H1 (cell line): ENCODE results near the gene BMP4. TPM values are rescaled to one million over a fixed set of nuclear protein-coding genes. Genes with fewer than 3 reads are reported as not detected.

Experiments used
- CTCF ChIA-PET: fragments of 300-600 bp; sonication (Branson Sonifier 250); formaldehyde crosslinking; loops from one replicate; lab custom pipeline; 2021; ENCODE audit not compliant: partially characterized antibody; lab: Charles Lee
- POLR2A ChIA-PET: fragments of 300-600 bp; sonication (Branson Sonifier 250); formaldehyde crosslinking; loops from one replicate; lab custom pipeline; 2021; ENCODE audit warnings: inconsistent platforms; ENCODE audit not compliant: partially characterized antibody; lab: Charles Lee
- DNase-seq, 2 experiments: peaks; one replicate each; pipeline versions ENCODE4 v3.0.0 to v3.0.0-alpha.2; 2010 to 2022; ENCODE audit warnings: low spot score in 2 of 2, low read depth in 1 of 2, mixed read lengths in 1 of 2
- FAIRE-seq: peaks from 2 replicates; lab custom pipeline; 2011; peaks lifted over from hg19 to GRCh38; lab: Jason Lieb, UNC
- H2AFZ ChIP-seq: 2 replicates; pipeline ENCODE4 v1.8.1; 2012; ENCODE audit warnings: low read length, inconsistent platforms
- H2AK5ac ChIP-seq: 2 replicates; pipeline ENCODE4 v1.6.1; 2013; ENCODE audit warnings: low read depth, low read length
- H2BK120ac ChIP-seq: replicated peaks from 2 replicates; pipeline ENCODE3; 2013; ENCODE audit warnings: low read depth, low read length, inconsistent platforms
- H2BK12ac ChIP-seq: 2 replicates; pipeline ENCODE4 v1.6.1; 2013; ENCODE audit warnings: low read depth, low read length
- H2BK15ac ChIP-seq: 2 replicates; pipeline ENCODE4 v1.6.1; 2013; ENCODE audit warnings: low read length
- H2BK20ac ChIP-seq: 2 replicates; pipeline ENCODE4 v1.6.1; 2013; ENCODE audit warnings: low read length
- H2BK5ac ChIP-seq: 2 replicates; pipeline ENCODE4 v1.6.1; 2013; ENCODE audit warnings: low read depth, low read length
- H3K14ac ChIP-seq: 2 replicates; pipeline ENCODE4 v1.6.1; 2013; ENCODE audit warnings: inconsistent platforms; ENCODE audit not compliant: insufficient read length
- H3K18ac ChIP-seq: 2 replicates; pipeline ENCODE4 v1.6.1; 2013; ENCODE audit warnings: low read length; ENCODE audit errors: extremely low read depth
- H3K23ac ChIP-seq: 2 replicates; pipeline ENCODE4 v1.6.1; 2013; ENCODE audit warnings: inconsistent platforms; ENCODE audit not compliant: insufficient read length
- H3K23me2 ChIP-seq: 2 replicates; pipeline ENCODE4 v1.6.1; 2013; ENCODE audit warnings: low read depth, low read length
- H3K27ac ChIP-seq: 2 replicates; pipeline ENCODE4 v1.6.1; 2011; ENCODE audit warnings: low read depth, low read length, inconsistent platforms
- H3K27me3 ChIP-seq, 4 experiments: replicated peaks in 1 of 4; 1 replicate in 1 of 4; 2 replicates in 3 of 4; pipeline versions ENCODE4 v1.6.1 to v1.8.1; 2011 to 2013; ENCODE audit warnings: low read length in 3 of 4, mild to moderate bottlenecking in 3 of 4, inconsistent platforms in 2 of 4, mixed read lengths in 2 of 4, moderate library complexity in 1 of 4; ENCODE audit not compliant: control insufficient read depth in 3 of 4, insufficient read depth in 3 of 4; ENCODE audit errors: extremely low read depth in 1 of 4
- H3K36me3 ChIP-seq, 4 experiments: 2 replicates each; pipeline versions ENCODE4 v1.6.1 to v1.8.1; 2011 to 2013; ENCODE audit warnings: mild to moderate bottlenecking in 4 of 4, low read length in 3 of 4, moderate library complexity in 2 of 4, control low read depth in 1 of 4, inconsistent platforms in 1 of 4; ENCODE audit not compliant: insufficient read depth in 4 of 4, control insufficient read depth in 2 of 4
- H3K4ac ChIP-seq: replicated peaks from 2 replicates; pipeline ENCODE3; 2013; ENCODE audit warnings: low read length, low read depth, mixed read lengths, inconsistent platforms; ENCODE audit not compliant: insufficient read length
- H3K4me1 ChIP-seq, 4 experiments: replicated peaks in 1 of 4; 1 replicate in 1 of 4; 2 replicates in 3 of 4; pipeline versions ENCODE4 v1.6.1 to v1.8.1; 2011 to 2013; ENCODE audit warnings: low read length in 3 of 4, inconsistent platforms in 2 of 4, mixed read lengths in 1 of 4; ENCODE audit not compliant: insufficient read depth in 4 of 4, control insufficient read depth in 3 of 4
- H3K4me2 ChIP-seq, 2 experiments: 2 replicates each; pipeline versions ENCODE4 v1.6.1 to v1.8.1; 2011 to 2013; ENCODE audit warnings: low read depth in 2 of 2, low read length in 2 of 2, control low read depth in 1 of 2, inconsistent platforms in 1 of 2, mild to moderate bottlenecking in 1 of 2; ENCODE audit not compliant: insufficient read depth in 1 of 2
- H3K4me3 ChIP-seq, 4 experiments: fragments of 200-600, 300-600 bp in 1 of 4; sonication (generic), shearing (Covaris generic), sonication (Bioruptor Twin) in 1 of 4; 2 replicates each; pipeline versions ENCODE4 v1.5.1 to v1.8.1; 2011 to 2016; ENCODE audit warnings: low read length in 4 of 4, low read depth in 3 of 4, control low read depth in 2 of 4, inconsistent platforms in 2 of 4, mild to moderate bottlenecking in 2 of 4, mixed read lengths in 1 of 4, moderate library complexity in 1 of 4; ENCODE audit not compliant: insufficient read depth in 2 of 4; ENCODE audit errors: extremely low read depth in 1 of 4
- H3K56ac ChIP-seq: replicated peaks from 2 replicates; pipeline ENCODE3; 2013; ENCODE audit warnings: low read depth, mild to moderate bottlenecking, mixed read lengths, low read length, inconsistent platforms; ENCODE audit not compliant: insufficient read length
- H3K79me1 ChIP-seq: 2 replicates; pipeline ENCODE4 v1.6.1; 2013; ENCODE audit warnings: low read depth, low read length, control low read depth
- H3K79me2 ChIP-seq, 2 experiments: 2 replicates each; pipeline versions ENCODE4 v1.6.1 to v1.8.1; 2012 to 2013; ENCODE audit warnings: low read length in 2 of 2, mild to moderate bottlenecking in 2 of 2, inconsistent platforms in 1 of 2; ENCODE audit not compliant: insufficient read depth in 2 of 2, control insufficient read depth in 1 of 2
- H3K9ac ChIP-seq, 4 experiments: replicated peaks in 1 of 4; 1 replicate in 1 of 4; 2 replicates in 3 of 4; pipeline versions ENCODE4 v1.6.1 to v1.8.1; 2011 to 2013; ENCODE audit warnings: low read depth in 3 of 4, low read length in 3 of 4, control low read depth in 2 of 4, mild to moderate bottlenecking in 2 of 4, moderate library complexity in 2 of 4, inconsistent platforms in 1 of 4; ENCODE audit errors: extremely low read depth in 1 of 4
- H3K9me3 ChIP-seq, 2 experiments: 2 replicates each; pipeline versions ENCODE4 v1.6.1 to v1.8.1; 2012 to 2013; ENCODE audit warnings: mild to moderate bottlenecking in 2 of 2, moderate library complexity in 2 of 2, control low read depth in 1 of 2, inconsistent platforms in 1 of 2, low read depth in 1 of 2, low read length in 1 of 2, mixed read lengths in 1 of 2; ENCODE audit not compliant: insufficient read depth in 2 of 2
- H4K20me1 ChIP-seq, 2 experiments: replicated peaks in 1 of 2; 2 replicates each; pipeline versions ENCODE3 to v1.8.1; 2011 to 2013; ENCODE audit warnings: inconsistent platforms in 2 of 2, low read length in 2 of 2, mild to moderate bottlenecking in 1 of 2; ENCODE audit not compliant: insufficient read depth in 2 of 2, control insufficient read depth in 1 of 2
- H4K5ac ChIP-seq: 2 replicates; pipeline ENCODE4 v1.6.1; 2013; ENCODE audit warnings: low read length, low read depth, mixed read lengths, inconsistent platforms; ENCODE audit not compliant: insufficient read length
- H4K8ac ChIP-seq: 2 replicates; pipeline ENCODE4 v1.8.0; 2013; ENCODE audit warnings: mild to moderate bottlenecking, moderate library complexity, low read length, inconsistent platforms; ENCODE audit not compliant: insufficient read depth; ENCODE audit errors: extremely low read depth
- H4K91ac ChIP-seq: replicated peaks from 2 replicates; pipeline ENCODE3; 2013; ENCODE audit warnings: low read length, mixed read lengths, inconsistent platforms; ENCODE audit not compliant: insufficient read length
- NRF1 ChIP-seq: IDR thresholded peaks from 2 replicates; pipeline ENCODE4 v1.6.1; 2011; ENCODE audit warnings: mild to moderate bottlenecking, low read depth, low read length, improper control_type of control experiment
- TCF12 ChIP-seq: IDR thresholded peaks from 2 replicates; pipeline ENCODE4 v1.6.1; 2011; ENCODE audit warnings: low read depth, mild to moderate bottlenecking, low read length
- WGBS, 2 experiments: shearing (Covaris generic) in 1 of 2; methylation state at CpG; one replicate each; pipeline versions ENCODE4 v1.1.6 to v1.1.7; 2013 to 2015; ENCODE audit warnings: low lambda C conversion rate in 2 of 2, mixed read lengths in 2 of 2, inconsistent platforms in 1 of 2, low coverage in 1 of 2, missing lambda C conversion rate in 1 of 2; ENCODE audit not compliant: insufficient replicate concordance in 2 of 2, insufficient coverage in 1 of 2, insufficient read length in 1 of 2; ENCODE audit errors: extremely low coverage in 1 of 2, missing lambda C conversion rate in 1 of 2; 5-methylcytosine and 5-hydroxymethylcytosine counted together
- polyA plus RNA-seq, 7 experiments: library from polyadenylated mRNA; depleted of rRNA in 3 of 7; stranded (reverse) in 5 of 7; unstranded in 2 of 7; fragments of >200 nt in 5 of 7; fragments of 200-250 nt in 2 of 7; gene quantifications; 1 replicate in 5 of 7; 2 replicates in 1 of 7; 4 replicates in 1 of 7; pipeline versions ENCODE4 v1.2.1 to v1.2.3, GENCODE V29; 2011 to 2013; ENCODE audit warnings: missing spikeins in 2 of 7, mixed read lengths in 2 of 7
- total RNA-seq: library from RNA; stranded (reverse); fragmentation: NEBNext Ultra II Directional; extraction: Animal tissue kit (Norgen Biotek cat#: 25700); gene quantifications from 2 replicates; pipeline ENCODE4 v1.2.1, GENCODE V29; 2021

BMP4 gene
- total and polyA plus RNA-seq, 2 of the 8 experiments (the other 6 are each of a cell fraction or from before 2014, with no cell fraction given) = 2.3 to 5.4 TPM

DNA sequence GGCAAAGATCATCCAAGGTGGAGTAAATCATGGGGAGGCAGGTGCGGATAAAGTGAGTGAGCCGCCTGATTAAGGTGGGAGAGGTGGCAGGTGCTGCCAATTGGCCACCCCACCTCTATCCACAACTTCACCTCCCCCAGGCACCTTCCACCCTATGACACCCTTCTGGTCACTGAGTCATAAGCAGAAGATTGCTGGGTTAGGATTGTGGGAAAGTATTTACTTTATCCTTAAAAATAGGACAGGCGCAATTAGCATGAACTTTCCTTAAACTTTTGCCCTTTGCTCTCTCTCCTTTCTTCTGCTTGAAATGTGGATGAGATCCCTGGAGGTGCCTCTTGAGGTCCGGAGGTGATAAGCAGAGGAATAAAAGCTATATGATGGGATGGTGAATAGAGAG is 14.9 kb upstream of the BMP4 start:
- no peak overlapping the region for H3K23ac ChIP-seq
- H3K56ac ChIP-seq = no peak overlapping the region
- ChIA-PET POLR2A (no interaction called here), CTCF (interaction anchor here (3.4 kb wide), 1 partner anchor 29 kb away, joined by 8 read pairs; no protein-coding TSS in a partner anchor)
- H4K5ac ChIP-seq = no peak overlapping the region
- peaks cover 0 to 8% (median 0%) of the 10 kb centered on the region in 4 experiments; a peak in 3 of 7 replicates for H3K4me1 ChIP-seq
- WGBS, 2 experiments = 91% methylated on average over 4 of the region's 4 CpGs; no CpG with 5 or more reads in 1 of the 2 experiments
- H3K4me2 ChIP-seq = no peak overlapping the region
- no peak overlapping the region for H4K8ac ChIP-seq
- H3K27me3 ChIP-seq = peaks cover 0 to 2% (median 0%) of the 10 kb centered on the region in 4 experiments; a peak in 1 of 7 replicates
- no peak overlapping the region for H2BK120ac ChIP-seq
- no peak overlapping the region for H2BK5ac ChIP-seq
- no peak overlapping the region for H4K91ac ChIP-seq
- H3K36me3 ChIP-seq = no peaks in the 10 kb centered on the region
- no peak overlapping the region for H3K18ac ChIP-seq
- DNase-seq (no peak), FAIRE-seq (no peak)
- H3K79me2 ChIP-seq = no peaks in the 10 kb centered on the region
- H2BK15ac ChIP-seq = no peak overlapping the region
- H3K79me1 ChIP-seq = no peaks in the 10 kb centered on the region
- H3K23me2 ChIP-seq = no peaks in the 10 kb centered on the region
- H3K27ac ChIP-seq = no peak overlapping the region
- TF ChIP-seq TCF12 = no peak
- no peak for TF ChIP-seq NRF1
- no peak overlapping the region for H2AFZ ChIP-seq
- H3K4me3 ChIP-seq = no peak overlapping the region
- no peak overlapping the region for H2AK5ac ChIP-seq
- no peak overlapping the region for H2BK12ac ChIP-seq
- H2BK20ac ChIP-seq = no peak overlapping the region
- H4K20me1 ChIP-seq = no peaks in the 10 kb centered on the region
- H3K9me3 ChIP-seq = no peaks in the 10 kb centered on the region
- no peak overlapping the region for H3K14ac ChIP-seq
- H3K4ac ChIP-seq = no peak overlapping the region
- no peak overlapping the region for H3K9ac ChIP-seq
